H1 (cell line): Measurements from ENCODE around the gene PRR12. TPM values are rescaled to one million over a fixed set of nuclear protein-coding genes. Genes with fewer than 3 reads are reported as not detected.

Experiments
- CTCF ChIA-PET: fragments of 300-600 bp; sonication (Branson Sonifier 250); formaldehyde crosslinking; loops from one replicate; lab custom pipeline; 2021; ENCODE audit not compliant: partially characterized antibody; lab: Charles Lee
- POLR2A ChIA-PET: fragments of 300-600 bp; sonication (Branson Sonifier 250); formaldehyde crosslinking; loops from one replicate; lab custom pipeline; 2021; ENCODE audit warnings: inconsistent platforms; ENCODE audit not compliant: partially characterized antibody; lab: Charles Lee
- DNase-seq, 2 experiments: peaks; one replicate each; pipeline versions ENCODE4 v3.0.0 to v3.0.0-alpha.2; 2010 to 2022; ENCODE audit warnings: low spot score in 2 of 2, low read depth in 1 of 2, mixed read lengths in 1 of 2
- FAIRE-seq: peaks from 2 replicates; lab custom pipeline; 2011; peaks lifted over from hg19 to GRCh38; lab: Jason Lieb, UNC
- H2AFZ ChIP-seq: 2 replicates; pipeline ENCODE4 v1.8.1; 2012; ENCODE audit warnings: low read length, inconsistent platforms
- H2AK5ac ChIP-seq: 2 replicates; pipeline ENCODE4 v1.6.1; 2013; ENCODE audit warnings: low read depth, low read length
- H2BK120ac ChIP-seq: replicated peaks from 2 replicates; pipeline ENCODE3; 2013; ENCODE audit warnings: low read depth, low read length, inconsistent platforms
- H2BK12ac ChIP-seq: 2 replicates; pipeline ENCODE4 v1.6.1; 2013; ENCODE audit warnings: low read depth, low read length
- H2BK15ac ChIP-seq: 2 replicates; pipeline ENCODE4 v1.6.1; 2013; ENCODE audit warnings: low read length
- H2BK20ac ChIP-seq: 2 replicates; pipeline ENCODE4 v1.6.1; 2013; ENCODE audit warnings: low read length
- H2BK5ac ChIP-seq: 2 replicates; pipeline ENCODE4 v1.6.1; 2013; ENCODE audit warnings: low read depth, low read length
- H3K14ac ChIP-seq: 2 replicates; pipeline ENCODE4 v1.6.1; 2013; ENCODE audit warnings: inconsistent platforms; ENCODE audit not compliant: insufficient read length
- H3K18ac ChIP-seq: 2 replicates; pipeline ENCODE4 v1.6.1; 2013; ENCODE audit warnings: low read length; ENCODE audit errors: extremely low read depth
- H3K23ac ChIP-seq: 2 replicates; pipeline ENCODE4 v1.6.1; 2013; ENCODE audit warnings: inconsistent platforms; ENCODE audit not compliant: insufficient read length
- H3K23me2 ChIP-seq: 2 replicates; pipeline ENCODE4 v1.6.1; 2013; ENCODE audit warnings: low read depth, low read length
- H3K27ac ChIP-seq: 2 replicates; pipeline ENCODE4 v1.6.1; 2011; ENCODE audit warnings: low read depth, low read length, inconsistent platforms
- H3K27me3 ChIP-seq, 4 experiments: replicated peaks in 1 of 4; 1 replicate in 1 of 4; 2 replicates in 3 of 4; pipeline versions ENCODE4 v1.6.1 to v1.8.1; 2011 to 2013; ENCODE audit warnings: low read length in 3 of 4, mild to moderate bottlenecking in 3 of 4, inconsistent platforms in 2 of 4, mixed read lengths in 2 of 4, moderate library complexity in 1 of 4; ENCODE audit not compliant: control insufficient read depth in 3 of 4, insufficient read depth in 3 of 4; ENCODE audit errors: extremely low read depth in 1 of 4
- H3K36me3 ChIP-seq, 4 experiments: 2 replicates each; pipeline versions ENCODE4 v1.6.1 to v1.8.1; 2011 to 2013; ENCODE audit warnings: mild to moderate bottlenecking in 4 of 4, low read length in 3 of 4, moderate library complexity in 2 of 4, control low read depth in 1 of 4, inconsistent platforms in 1 of 4; ENCODE audit not compliant: insufficient read depth in 4 of 4, control insufficient read depth in 2 of 4
- H3K4ac ChIP-seq: replicated peaks from 2 replicates; pipeline ENCODE3; 2013; ENCODE audit warnings: low read length, low read depth, mixed read lengths, inconsistent platforms; ENCODE audit not compliant: insufficient read length
- H3K4me1 ChIP-seq, 4 experiments: replicated peaks in 1 of 4; 1 replicate in 1 of 4; 2 replicates in 3 of 4; pipeline versions ENCODE4 v1.6.1 to v1.8.1; 2011 to 2013; ENCODE audit warnings: low read length in 3 of 4, inconsistent platforms in 2 of 4, mixed read lengths in 1 of 4; ENCODE audit not compliant: insufficient read depth in 4 of 4, control insufficient read depth in 3 of 4
- H3K4me2 ChIP-seq, 2 experiments: 2 replicates each; pipeline versions ENCODE4 v1.6.1 to v1.8.1; 2011 to 2013; ENCODE audit warnings: low read depth in 2 of 2, low read length in 2 of 2, control low read depth in 1 of 2, inconsistent platforms in 1 of 2, mild to moderate bottlenecking in 1 of 2; ENCODE audit not compliant: insufficient read depth in 1 of 2
- H3K4me3 ChIP-seq, 4 experiments: fragments of 200-600, 300-600 bp in 1 of 4; sonication (generic), shearing (Covaris generic), sonication (Bioruptor Twin) in 1 of 4; 2 replicates each; pipeline versions ENCODE4 v1.5.1 to v1.8.1; 2011 to 2016; ENCODE audit warnings: low read length in 4 of 4, low read depth in 3 of 4, control low read depth in 2 of 4, inconsistent platforms in 2 of 4, mild to moderate bottlenecking in 2 of 4, mixed read lengths in 1 of 4, moderate library complexity in 1 of 4; ENCODE audit not compliant: insufficient read depth in 2 of 4; ENCODE audit errors: extremely low read depth in 1 of 4
- H3K56ac ChIP-seq: replicated peaks from 2 replicates; pipeline ENCODE3; 2013; ENCODE audit warnings: low read depth, mild to moderate bottlenecking, mixed read lengths, low read length, inconsistent platforms; ENCODE audit not compliant: insufficient read length
- H3K79me1 ChIP-seq: 2 replicates; pipeline ENCODE4 v1.6.1; 2013; ENCODE audit warnings: low read depth, low read length, control low read depth
- H3K79me2 ChIP-seq, 2 experiments: 2 replicates each; pipeline versions ENCODE4 v1.6.1 to v1.8.1; 2012 to 2013; ENCODE audit warnings: low read length in 2 of 2, mild to moderate bottlenecking in 2 of 2, inconsistent platforms in 1 of 2; ENCODE audit not compliant: insufficient read depth in 2 of 2, control insufficient read depth in 1 of 2
- H3K9ac ChIP-seq, 4 experiments: replicated peaks in 1 of 4; 1 replicate in 1 of 4; 2 replicates in 3 of 4; pipeline versions ENCODE4 v1.6.1 to v1.8.1; 2011 to 2013; ENCODE audit warnings: low read depth in 3 of 4, low read length in 3 of 4, control low read depth in 2 of 4, mild to moderate bottlenecking in 2 of 4, moderate library complexity in 2 of 4, inconsistent platforms in 1 of 4; ENCODE audit errors: extremely low read depth in 1 of 4
- H3K9me3 ChIP-seq, 2 experiments: 2 replicates each; pipeline versions ENCODE4 v1.6.1 to v1.8.1; 2012 to 2013; ENCODE audit warnings: mild to moderate bottlenecking in 2 of 2, moderate library complexity in 2 of 2, control low read depth in 1 of 2, inconsistent platforms in 1 of 2, low read depth in 1 of 2, low read length in 1 of 2, mixed read lengths in 1 of 2; ENCODE audit not compliant: insufficient read depth in 2 of 2
- H4K20me1 ChIP-seq, 2 experiments: replicated peaks in 1 of 2; 2 replicates each; pipeline versions ENCODE3 to v1.8.1; 2011 to 2013; ENCODE audit warnings: inconsistent platforms in 2 of 2, low read length in 2 of 2, mild to moderate bottlenecking in 1 of 2; ENCODE audit not compliant: insufficient read depth in 2 of 2, control insufficient read depth in 1 of 2
- H4K5ac ChIP-seq: 2 replicates; pipeline ENCODE4 v1.6.1; 2013; ENCODE audit warnings: low read length, low read depth, mixed read lengths, inconsistent platforms; ENCODE audit not compliant: insufficient read length
- H4K8ac ChIP-seq: 2 replicates; pipeline ENCODE4 v1.8.0; 2013; ENCODE audit warnings: mild to moderate bottlenecking, moderate library complexity, low read length, inconsistent platforms; ENCODE audit not compliant: insufficient read depth; ENCODE audit errors: extremely low read depth
- H4K91ac ChIP-seq: replicated peaks from 2 replicates; pipeline ENCODE3; 2013; ENCODE audit warnings: low read length, mixed read lengths, inconsistent platforms; ENCODE audit not compliant: insufficient read length
- CBX8 ChIP-seq: fragments of 300-800, 300-1000 bp; sonication (generic); IDR thresholded peaks from 2 replicates; pipeline ENCODE4 v1.7.1; 2016; ENCODE audit warnings: low read depth, low read length, borderline replicate concordance
- CEBPB ChIP-seq: IDR thresholded peaks from 2 replicates; pipeline ENCODE4 v1.6.1; 2012; ENCODE audit warnings: low read depth, low read length
- CHD2 ChIP-seq: IDR thresholded peaks from 2 replicates; pipeline ENCODE4 v1.6.1; 2012; ENCODE audit warnings: low read length, improper control_type of control experiment
- KDM4A ChIP-seq: IDR thresholded peaks from one replicate; pipeline ENCODE4 v1.7.1; 2012; ENCODE audit warnings: low read depth, mild to moderate bottlenecking, moderate library complexity, low read length, inconsistent platforms; ENCODE audit not compliant: severe bottlenecking
- KDM5A ChIP-seq: fragments of 200-600 bp; IDR thresholded peaks from 2 replicates; pipeline ENCODE4 v1.7.1; 2012; ENCODE audit warnings: mild to moderate bottlenecking, low read length, inconsistent platforms, mixed read lengths
- RNF2 ChIP-seq: fragments of 200-900, 300-1000 bp; sonication (generic); IDR thresholded peaks from 2 replicates; pipeline ENCODE4 v1.7.1; 2016; ENCODE audit warnings: borderline replicate concordance, low read depth, mild to moderate bottlenecking, antibody characterized with exemption, low read length; ENCODE audit not compliant: poor library complexity, severe bottlenecking; ENCODE audit errors: missing control alignments
- RXRA ChIP-seq: IDR thresholded peaks from 2 replicates; pipeline ENCODE4 v1.6.1; 2011; ENCODE audit warnings: low read depth, mild to moderate bottlenecking, low read length, moderate library complexity; ENCODE audit not compliant: insufficient read depth
- ZNF274 ChIP-seq: IDR thresholded peaks from 2 replicates; pipeline ENCODE4 v1.7.0; 2012; ENCODE audit warnings: low read length, borderline replicate concordance; ENCODE audit errors: extremely low read depth
- WGBS, 2 experiments: shearing (Covaris generic) in 1 of 2; methylation state at CpG; one replicate each; pipeline versions ENCODE4 v1.1.6 to v1.1.7; 2013 to 2015; ENCODE audit warnings: low lambda C conversion rate in 2 of 2, mixed read lengths in 2 of 2, inconsistent platforms in 1 of 2, low coverage in 1 of 2, missing lambda C conversion rate in 1 of 2; ENCODE audit not compliant: insufficient replicate concordance in 2 of 2, insufficient coverage in 1 of 2, insufficient read length in 1 of 2; ENCODE audit errors: extremely low coverage in 1 of 2, missing lambda C conversion rate in 1 of 2; 5-methylcytosine and 5-hydroxymethylcytosine counted together
- polyA plus RNA-seq, 7 experiments: library from polyadenylated mRNA; depleted of rRNA in 3 of 7; stranded (reverse) in 5 of 7; unstranded in 2 of 7; fragments of >200 nt in 5 of 7; fragments of 200-250 nt in 2 of 7; gene quantifications; 1 replicate in 5 of 7; 2 replicates in 1 of 7; 4 replicates in 1 of 7; pipeline versions ENCODE4 v1.2.1 to v1.2.3, GENCODE V29; 2011 to 2013; ENCODE audit warnings: missing spikeins in 2 of 7, mixed read lengths in 2 of 7
- total RNA-seq: library from RNA; stranded (reverse); fragmentation: NEBNext Ultra II Directional; extraction: Animal tissue kit (Norgen Biotek cat#: 25700); gene quantifications from 2 replicates; pipeline ENCODE4 v1.2.1, GENCODE V29; 2021

PRR12 gene
- total and polyA plus RNA-seq, 2 of the 8 experiments (the other 6 are each of a cell fraction or from before 2014, with no cell fraction given): 2.5 to 59.4 TPM

DNA sequence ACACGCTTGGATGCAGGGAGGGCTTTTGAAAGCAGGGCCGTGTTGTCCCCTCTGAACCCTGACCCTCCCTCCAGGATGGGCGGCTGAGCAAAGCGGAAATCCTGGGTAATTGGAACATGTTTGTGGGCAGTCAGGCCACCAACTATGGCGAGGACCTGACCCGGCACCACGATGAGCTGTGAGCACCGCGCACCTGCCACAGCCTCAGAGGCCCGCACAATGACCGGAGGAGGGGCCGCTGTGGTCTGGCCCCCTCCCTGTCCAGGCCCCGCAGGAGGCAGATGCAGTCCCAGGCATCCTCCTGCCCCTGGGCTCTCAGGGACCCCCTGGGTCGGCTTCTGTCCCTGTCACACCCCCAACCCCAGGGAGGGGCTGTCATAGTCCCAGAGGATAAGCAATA lies 48.0 kb upstream of the PRR12 start:
- Histone ChIP-seq H3K9ac (no peak overlapping the region), H3K79me2 (no peaks in the 10 kb centered on the region), H3K56ac (no peak overlapping the region), H3K79me1 (no peaks in the 10 kb centered on the region), H3K9me3 (no peaks in the 10 kb centered on the region), H3K18ac (no peak overlapping the region), H3K27me3 (no peaks in the 10 kb centered on the region), H2BK15ac (no peak overlapping the region), H3K4me3 (no peak overlapping the region), H3K27ac (no peak overlapping the region), H4K8ac (peak overlapping the region; percentile 77; the same call in 1 of the 2 replicates), H3K4ac (no peak overlapping the region), H3K23me2 (no peaks in the 10 kb centered on the region), H4K20me1 (no peaks in the 10 kb centered on the region), H2BK12ac (no peak overlapping the region), H4K91ac (no peak overlapping the region), H3K4me1 (no peaks in the 10 kb centered on the region), H3K14ac (no peak overlapping the region), H2AFZ (no peak overlapping the region), H2BK20ac (no peak overlapping the region), H2AK5ac (no peak overlapping the region), H4K5ac (no peak overlapping the region), H3K23ac (no peak overlapping the region), H3K36me3 (no peaks in the 10 kb centered on the region; a peak in 1 of 8 replicates), H3K4me2 (no peak overlapping the region), H2BK5ac (no peak overlapping the region), H2BK120ac (no peak overlapping the region)
- DNase-seq (no peak), FAIRE-seq (no peak)
- ChIA-PET CTCF (interaction anchor here (0.8 to 8.0 kb wide), 6 partner anchors 9 to 71 kb away, joined by 4 to 56 read pairs (median 6); no protein-coding TSS in a partner anchor), POLR2A (interaction anchor here (0.6 to 3.5 kb wide), 5 partner anchors 9 to 55 kb away, joined by 3 to 15 read pairs (median 7); partner anchors contain the start of genes NOSIP, PRRG2, RCN3 and RPS11)
- no peak for TF ChIP-seq RNF2
- TF ChIP-seq CEBPB: no peak
- no peak for TF ChIP-seq CHD2
- TF ChIP-seq KDM5A: no peak
- no peak for TF ChIP-seq KDM4A
- no peak for TF ChIP-seq ZNF274
- TF ChIP-seq CBX8: no peak
- TF ChIP-seq RXRA: no peak
- WGBS, 2 experiments: 91% methylated on average over 13 of the region's 14 CpGs; no CpG with 5 or more reads in 1 of the 2 experiments
